DND-41 (cell line): ENCODE results near the gene NRDC.
A peak's percentile ranks its signal among the peaks of the same experiment; 100 is the strongest.

Experiments
- CTCF ChIP-seq: IDR thresholded peaks from 2 replicates; pipeline ENCODE4 v1.5.1; 2012; ENCODE audit warnings: borderline replicate concordance, low read length, moderate library complexity, mild to moderate bottlenecking; ENCODE audit not compliant: poor library complexity, severe bottlenecking; ENCODE audit errors: extremely low read depth
- EZH2 ChIP-seq: IDR thresholded peaks from 3 replicates; pipeline ENCODE4 v1.6.1; 2012; ENCODE audit warnings: borderline replicate concordance, low read depth, mild to moderate bottlenecking, moderate library complexity, low read length, inconsistent platforms; ENCODE audit not compliant: severe bottlenecking

- TF ChIP-seq CTCF (peak; percentile 78), EZH2 (no peak)
These were observed 109.4 kb downstream of the NRDC start for GRCh38 chr1:51768971-51769588.
